ENCODE measurements around the gene TRAPPC3L.

Gene TRAPPC3L

DNA sequence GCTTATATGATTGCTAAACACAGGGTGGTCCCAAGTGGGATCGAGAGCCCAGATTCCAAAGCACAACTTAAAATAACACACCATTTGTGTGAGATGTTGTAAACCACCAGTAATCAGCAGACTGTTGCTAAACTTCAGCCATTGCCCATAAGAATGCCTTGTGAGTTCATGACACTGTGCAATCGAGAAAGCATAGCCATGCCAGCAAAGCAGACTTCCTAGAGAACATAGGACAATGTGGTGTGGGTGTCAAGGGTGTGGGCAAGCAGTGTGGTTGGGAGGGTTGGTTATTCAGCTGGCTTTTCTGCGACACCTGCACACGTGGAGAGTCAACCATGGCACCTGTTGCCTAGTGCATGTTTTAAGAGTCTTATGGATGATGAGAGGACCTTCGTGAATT, 100.4 kb downstream of the TRAPPC3L start:
- Histone ChIP-seq H3K36me3 (ENCODE audit: insufficient read depth, low read depth, low read length) (no peaks in the 10 kb centered on the region), H3K9ac (ENCODE audit: low read depth, low read length) (no peak overlapping the region), H3K27me3 (ENCODE audit: insufficient read depth, low read length) (no peaks in the 10 kb centered on the region), H3K9me3 (ENCODE audit: insufficient read depth, low read depth, low read length) (no peaks in the 10 kb centered on the region), H3K4me3 (ENCODE audit: low read length) (no peak overlapping the region), H3K4me1 (ENCODE audit: insufficient read depth, low read length) (peaks cover 14% of the 10 kb centered on the region), H3K27ac (ENCODE audit: low read length) (no peak overlapping the region)
